Stimulated activated effector memory CD8-positive, alpha-beta T cell treated with anti-CD3 and anti-CD28 coated beads, Interleukin-12 subunit alpha, Interleukin-12 subunit beta, amount 100 ng/mL, for 72 hours (primary cell): ENCODE data around the gene BARX1.

Source experiments
- ATAC-seq: fragments of 150-1000 bp; cut with Tn5 transposase; 2 replicates; pipeline ENCODE4 v1.10.0; 2021
- DNase-seq, 2 donors: peaks; one replicate each; pipeline ENCODE4 v3.0.0; 2021 to 2022; ENCODE audit warnings: low spot score in 2 of 2
- H3K27ac Mint-ChIP-seq: one replicate; pipeline ENCODE4 v1.8.0; 2022; ENCODE audit warnings: mild to moderate bottlenecking, mixed read lengths
- H3K36me3 Mint-ChIP-seq: one replicate; pipeline ENCODE4 v1.8.0; 2022; ENCODE audit warnings: mild to moderate bottlenecking, mixed read lengths
- H3K4me1 Mint-ChIP-seq: one replicate; pipeline ENCODE4 v1.8.0; 2022; ENCODE audit warnings: mixed read lengths
- H3K4me3 Mint-ChIP-seq: one replicate; pipeline ENCODE4 v1.8.0; 2022; ENCODE audit warnings: mild to moderate bottlenecking, mixed read lengths
- H3K9me3 Mint-ChIP-seq: one replicate; pipeline ENCODE4 v1.8.0; 2022; ENCODE audit warnings: mixed read lengths

BARX1 gene

GRCh38 chr9:93955111-93955980, at the start of gene BARX1:
TSS of gene BARX1 (minus strand) at chr9:93955355. CDS start at chr9:93955146, 209 bp downstream.
- ATAC-seq, result peak; percentile 55
- no peak for DNase-seq
- peak within 1 kb of the TSS; percentile 52 for H3K27ac Mint-ChIP-seq

GRCh38 chr9:94002316-94003140, 47.4 kb upstream of the BARX1 start:
- ATAC-seq, result no peak
- H3K36me3 Mint-ChIP-seq, result no peaks in the 10 kb centered on the region
- peak in 1 of 2 donors; percentile 57 for DNase-seq
- H3K4me1 Mint-ChIP-seq, result no peaks in the 10 kb centered on the region
- no peak overlapping the region for H3K27ac Mint-ChIP-seq
- no peak overlapping the region for H3K4me3 Mint-ChIP-seq
- H3K9me3 Mint-ChIP-seq, result no peaks in the 10 kb centered on the region

More at GRCh38 chr9:93955111-93955980, at the start of gene BARX1:
- H3K36me3 Mint-ChIP-seq, result peaks cover 8% of the 10 kb centered on the region
- H3K4me1 Mint-ChIP-seq, result peaks cover 58% of the 10 kb centered on the region
- peak within 1 kb of the TSS; percentile 73 for H3K4me3 Mint-ChIP-seq
- H3K9me3 Mint-ChIP-seq, result no peaks in the 10 kb centered on the region

- ATAC-seq, result no peak
- H3K27ac Mint-ChIP-seq, result no peak overlapping the region
- no peaks in the 10 kb centered on the region for H3K4me1 Mint-ChIP-seq
- H3K9me3 Mint-ChIP-seq, result no peaks in the 10 kb centered on the region
- DNase-seq, result no peak
- no peak overlapping the region for H3K4me3 Mint-ChIP-seq
- H3K36me3 Mint-ChIP-seq, result no peaks in the 10 kb centered on the region
Observed at GRCh38 chr9:93996863-93997262, 41.7 kb upstream of the BARX1 start.

- DNase-seq (no peak), ATAC-seq (no peak)
- Mint-ChIP-seq H3K4me3 (no peak overlapping the region), H3K4me1 (no peaks in the 10 kb centered on the region), H3K9me3 (no peaks in the 10 kb centered on the region), H3K27ac (no peak overlapping the region), H3K36me3 (no peaks in the 10 kb centered on the region)
Observed at GRCh38 chr9:93996367-93996766, 41.2 kb upstream of the BARX1 start.

- Mint-ChIP-seq H3K27ac (no peak overlapping the region), H3K9me3 (peaks cover 5% of the 10 kb centered on the region), H3K36me3 (no peaks in the 10 kb centered on the region), H3K4me1 (no peaks in the 10 kb centered on the region), H3K4me3 (no peak overlapping the region)
- ATAC-seq, result no peak
- no peak for DNase-seq
Observed at GRCh38 chr9:93994545-93994944, 39.4 kb upstream of the BARX1 start.

GRCh38 chr9:93994132-93994531, 39.0 kb upstream of the BARX1 start:
- DNase-seq, result no peak
- H3K36me3 Mint-ChIP-seq, result no peaks in the 10 kb centered on the region
- H3K4me3 Mint-ChIP-seq, result no peak overlapping the region
- no peaks in the 10 kb centered on the region for H3K4me1 Mint-ChIP-seq
- H3K9me3 Mint-ChIP-seq, result peaks cover 5% of the 10 kb centered on the region
- no peak for ATAC-seq
- H3K27ac Mint-ChIP-seq, result no peak overlapping the region

GRCh38 chr9:93992830-93993229, 37.7 kb upstream of the BARX1 start:
- Mint-ChIP-seq H3K9me3 (peaks cover 5% of the 10 kb centered on the region), H3K4me1 (no peaks in the 10 kb centered on the region), H3K36me3 (no peaks in the 10 kb centered on the region), H3K27ac (no peak overlapping the region), H3K4me3 (no peak overlapping the region)
- DNase-seq, result no peak
- no peak for ATAC-seq

- DNase-seq, result no peak
- ATAC-seq, result no peak
- Mint-ChIP-seq H3K4me1 (no peaks in the 10 kb centered on the region), H3K27ac (no peak overlapping the region), H3K36me3 (no peaks in the 10 kb centered on the region), H3K4me3 (no peak overlapping the region), H3K9me3 (peaks cover 17% of the 10 kb centered on the region)
Observed at GRCh38 chr9:93990448-93990847, 35.3 kb upstream of the BARX1 start.

- H3K27ac Mint-ChIP-seq, result no peak overlapping the region
- peaks cover 19% of the 10 kb centered on the region for H3K9me3 Mint-ChIP-seq
- DNase-seq, result no peak
- H3K4me3 Mint-ChIP-seq, result no peak overlapping the region
- H3K4me1 Mint-ChIP-seq, result no peaks in the 10 kb centered on the region
- ATAC-seq, result no peak
- H3K36me3 Mint-ChIP-seq, result no peaks in the 10 kb centered on the region
Observed at GRCh38 chr9:93988056-93988455, 32.9 kb upstream of the BARX1 start.

GRCh38 chr9:93984860-93985259, 29.7 kb upstream of the BARX1 start:
- no peak overlapping the region for H3K4me3 Mint-ChIP-seq
- H3K36me3 Mint-ChIP-seq, result no peaks in the 10 kb centered on the region
- H3K4me1 Mint-ChIP-seq, result no peaks in the 10 kb centered on the region
- H3K9me3 Mint-ChIP-seq, result peaks cover 14% of the 10 kb centered on the region
- no peak overlapping the region for H3K27ac Mint-ChIP-seq
- DNase-seq (no peak), ATAC-seq (no peak)

GRCh38 chr9:93983875-93984274, 28.7 kb upstream of the BARX1 start:
- Mint-ChIP-seq H3K4me3 (no peak overlapping the region), H3K27ac (no peak overlapping the region), H3K4me1 (no peaks in the 10 kb centered on the region), H3K36me3 (no peaks in the 10 kb centered on the region), H3K9me3 (peaks cover 14% of the 10 kb centered on the region)
- DNase-seq (no peak), ATAC-seq (no peak)

- DNase-seq (peak in 1 of 2 donors; percentile 18), ATAC-seq (no peak)
- no peak overlapping the region for H3K4me3 Mint-ChIP-seq
- H3K9me3 Mint-ChIP-seq, result no peaks in the 10 kb centered on the region
- H3K4me1 Mint-ChIP-seq, result no peaks in the 10 kb centered on the region
- no peak overlapping the region for H3K27ac Mint-ChIP-seq
- H3K36me3 Mint-ChIP-seq, result no peaks in the 10 kb centered on the region
Observed at GRCh38 chr9:93979721-93980120, 24.6 kb upstream of the BARX1 start.

- H3K9me3 Mint-ChIP-seq, result no peaks in the 10 kb centered on the region
- H3K4me1 Mint-ChIP-seq, result no peaks in the 10 kb centered on the region
- peak in 1 of 2 donors; percentile 43 for DNase-seq
- no peaks in the 10 kb centered on the region for H3K36me3 Mint-ChIP-seq
- ATAC-seq, result no peak
- no peak overlapping the region for H3K4me3 Mint-ChIP-seq
- no peak overlapping the region for H3K27ac Mint-ChIP-seq
Observed at GRCh38 chr9:93978551-93978950, 23.4 kb upstream of the BARX1 start.

- Mint-ChIP-seq H3K4me3 (no peak overlapping the region), H3K9me3 (no peaks in the 10 kb centered on the region), H3K27ac (no peak overlapping the region), H3K36me3 (no peaks in the 10 kb centered on the region), H3K4me1 (no peaks in the 10 kb centered on the region)
- DNase-seq, result no peak
- ATAC-seq, result no peak
Observed at GRCh38 chr9:93976973-93977372, 21.8 kb upstream of the BARX1 start.

- peak in 1 of 2 donors; percentile 12 for DNase-seq
- H3K9me3 Mint-ChIP-seq, result no peaks in the 10 kb centered on the region
- H3K36me3 Mint-ChIP-seq, result no peaks in the 10 kb centered on the region
- H3K4me1 Mint-ChIP-seq, result no peaks in the 10 kb centered on the region
- H3K27ac Mint-ChIP-seq, result no peak overlapping the region
- no peak for ATAC-seq
- H3K4me3 Mint-ChIP-seq, result no peak overlapping the region
Observed at GRCh38 chr9:93976081-93976480, 20.9 kb upstream of the BARX1 start.

GRCh38 chr9:93975262-93975661, 20.1 kb upstream of the BARX1 start:
- no peak overlapping the region for H3K4me3 Mint-ChIP-seq
- no peak for ATAC-seq
- no peak overlapping the region for H3K27ac Mint-ChIP-seq
- no peaks in the 10 kb centered on the region for H3K9me3 Mint-ChIP-seq
- no peak for DNase-seq
- H3K36me3 Mint-ChIP-seq, result no peaks in the 10 kb centered on the region
- no peaks in the 10 kb centered on the region for H3K4me1 Mint-ChIP-seq
